ENCODE data around the gene FN1. TPM values are rescaled to one million over a fixed set of nuclear protein-coding genes. Genes with fewer than 3 reads are reported as not detected.
A peak's percentile ranks its signal among the peaks of the same experiment; 100 is the strongest.

FN1 gene
- total and polyA plus RNA-seq, 8 donors, result 42.0 to 861 (median 252) TPM

- Histone ChIP-seq H3K27me3 (no peaks in the 10 kb centered on the region), H3K9me3 (no peaks in the 10 kb centered on the region), H3K36me3 (peaks cover 0 to 55% (median 23%) of the 10 kb centered on the region in 4 donors), H3K4me3 (no peak overlapping the region), H3K4me1 (peaks cover 0 to 31% (median 8%) of the 10 kb centered on the region in 4 donors), H3K27ac (no peak overlapping the region)
- DNase-seq, result no peak
- intact Hi-C loops (cut with DNase I; ENCODE audit: low total_unique reads), result no loop called here
- 56 to 61% (median 59%) methylated on average over 3 of the region's 3 CpGs for WGBS, 5 donors
- TF ChIP-seq, protein P1, sequence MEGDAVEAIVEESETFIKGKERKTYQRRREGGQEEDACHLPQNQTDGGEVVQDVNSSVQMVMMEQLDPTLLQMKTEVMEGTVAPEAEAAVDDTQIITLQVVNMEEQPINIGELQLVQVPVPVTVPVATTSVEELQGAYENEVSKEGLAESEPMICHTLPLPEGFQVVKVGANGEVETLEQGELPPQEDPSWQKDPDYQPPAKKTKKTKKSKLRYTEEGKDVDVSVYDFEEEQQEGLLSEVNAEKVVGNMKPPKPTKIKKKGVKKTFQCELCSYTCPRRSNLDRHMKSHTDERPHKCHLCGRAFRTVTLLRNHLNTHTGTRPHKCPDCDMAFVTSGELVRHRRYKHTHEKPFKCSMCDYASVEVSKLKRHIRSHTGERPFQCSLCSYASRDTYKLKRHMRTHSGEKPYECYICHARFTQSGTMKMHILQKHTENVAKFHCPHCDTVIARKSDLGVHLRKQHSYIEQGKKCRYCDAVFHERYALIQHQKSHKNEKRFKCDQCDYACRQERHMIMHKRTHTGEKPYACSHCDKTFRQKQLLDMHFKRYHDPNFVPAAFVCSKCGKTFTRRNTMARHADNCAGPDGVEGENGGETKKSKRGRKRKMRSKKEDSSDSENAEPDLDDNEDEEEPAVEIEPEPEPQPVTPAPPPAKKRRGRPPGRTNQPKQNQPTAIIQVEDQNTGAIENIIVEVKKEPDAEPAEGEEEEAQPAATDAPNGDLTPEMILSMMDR (IDR thresholded peaks at IDR 0.05), result no peak
- TF ChIP-seq POLR2A (IDR thresholded peaks at IDR 0.05) (no peak), EP300 (IDR thresholded peaks at IDR 0.05) (no peak), POLR2AphosphoS5 (IDR thresholded peaks at IDR 0.05) (no peak)
Observed at GRCh38 chr2:215419113-215419512, 16.8 kb downstream of the FN1 start.

DNA sequence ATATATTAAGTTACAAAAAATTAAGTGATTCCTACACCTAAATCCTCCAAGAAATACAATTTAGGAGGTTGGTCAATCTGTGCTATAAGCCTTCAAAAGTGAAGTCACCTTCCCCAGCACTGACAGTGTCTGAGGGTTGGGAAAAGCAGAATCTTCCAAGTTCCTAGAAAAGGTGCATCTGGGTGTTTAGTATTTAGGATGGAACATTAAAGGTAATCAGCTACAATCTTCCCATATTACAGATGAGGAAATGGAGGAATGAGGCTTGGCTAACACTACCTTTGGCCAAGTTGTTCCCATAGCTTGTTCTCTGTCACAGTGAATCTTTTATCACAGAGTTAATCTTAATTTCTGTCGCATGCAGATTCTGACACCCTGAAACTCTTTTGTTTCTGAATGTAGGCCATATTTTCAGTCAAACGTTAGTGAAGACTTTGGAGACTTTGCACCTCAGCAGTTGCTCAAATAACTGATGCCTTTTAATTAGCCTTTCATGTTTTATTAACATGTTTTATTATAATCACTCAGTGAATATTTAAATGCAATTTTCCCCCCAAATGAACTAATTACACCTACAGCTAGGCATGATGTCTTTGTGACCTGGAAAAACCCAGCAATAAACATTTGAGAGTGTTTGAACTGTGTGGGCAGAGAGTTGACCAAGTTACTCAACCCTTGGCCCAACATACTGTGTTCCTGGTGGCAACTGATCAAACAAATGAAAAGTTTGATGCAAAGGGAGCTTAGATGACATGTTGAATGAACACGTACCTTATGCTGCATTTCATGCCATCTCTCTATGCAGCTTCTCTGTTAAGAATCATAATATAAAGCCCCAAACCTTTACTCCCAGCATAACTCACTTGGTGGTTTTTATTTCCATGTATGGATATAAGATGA, 17.6 kb downstream of the FN1 start:
- Histone ChIP-seq H3K9me3 (no peaks in the 10 kb centered on the region), H3K4me3 (no peak overlapping the region), H3K27me3 (no peaks in the 10 kb centered on the region), H3K36me3 (peaks cover 0 to 55% (median 21%) of the 10 kb centered on the region in 4 donors), H3K4me1 (peaks cover 0 to 31% (median 8%) of the 10 kb centered on the region in 4 donors), H3K27ac (no peak overlapping the region)
- TF ChIP-seq, protein P1 (IDR thresholded peaks at IDR 0.05), result no peak
- TF ChIP-seq POLR2A (IDR thresholded peaks at IDR 0.05), result no peak
- no peak for TF ChIP-seq EP300 (IDR thresholded peaks at IDR 0.05)
- TF ChIP-seq POLR2AphosphoS5 (IDR thresholded peaks at IDR 0.05), result no peak
- 61 to 71% (median 66%) methylated on average over 3 of the region's 3 CpGs for WGBS, 5 donors
- no peak for DNase-seq
- intact Hi-C loops (cut with DNase I; ENCODE audit: low total_unique reads), result no loop called here

DNA sequence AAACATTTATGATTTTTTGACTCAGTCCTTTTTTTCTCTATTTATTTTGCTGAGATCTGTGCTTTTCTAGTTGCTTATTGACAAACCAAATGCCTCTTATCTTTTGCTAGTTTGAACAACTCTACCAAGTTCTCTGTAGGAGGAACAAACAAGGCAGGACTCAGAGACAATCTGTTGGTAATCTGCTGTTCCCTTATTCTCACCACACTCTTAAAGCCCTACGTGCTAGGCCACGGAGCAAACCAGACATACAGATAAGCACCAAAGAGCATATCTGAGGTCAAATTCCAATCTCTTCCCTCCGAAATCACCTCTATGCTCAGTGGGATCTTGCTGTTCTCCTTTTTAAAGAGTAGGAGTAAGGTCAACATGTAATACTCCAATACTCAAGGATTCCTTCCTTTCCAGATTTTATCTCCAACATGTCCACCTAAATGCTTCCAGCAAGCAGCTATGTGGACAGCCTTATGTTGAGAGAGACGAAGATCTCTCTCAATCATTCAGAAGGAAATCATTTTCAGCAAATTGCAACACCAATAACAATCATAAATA, 18.4 kb downstream of the FN1 start:
- H3K27ac ChIP-seq, result peak overlapping the region in 1 of 5 donors; percentile 38
- no peaks in the 10 kb centered on the region for H3K27me3 ChIP-seq
- TF ChIP-seq EP300 (IDR thresholded peaks at IDR 0.05), result no peak
- intact Hi-C loops (cut with DNase I; ENCODE audit: low total_unique reads), result no loop called here
- WGBS, 5 donors, result 34 to 45% (median 41%) methylated on average over 4 of the region's 4 CpGs
- no peak for DNase-seq
- H3K36me3 ChIP-seq, result peaks cover 0 to 53% (median 20%) of the 10 kb centered on the region in 4 donors
- no peak overlapping the region for H3K4me3 ChIP-seq
- peaks cover 0 to 31% (median 8%) of the 10 kb centered on the region in 4 donors for H3K4me1 ChIP-seq
- H3K9me3 ChIP-seq, result no peaks in the 10 kb centered on the region

- no peak for DNase-seq
- Histone ChIP-seq H3K27ac (no peak overlapping the region), H3K9me3 (no peaks in the 10 kb centered on the region), H3K36me3 (peaks cover 0 to 49% (median 17%) of the 10 kb centered on the region in 4 donors), H3K4me3 (no peak overlapping the region), H3K27me3 (no peaks in the 10 kb centered on the region), H3K4me1 (peaks cover 0 to 26% (median 8%) of the 10 kb centered on the region in 4 donors)
- no peak for TF ChIP-seq POLR2AphosphoS5 (IDR thresholded peaks at IDR 0.05)
- TF ChIP-seq POLR2A (IDR thresholded peaks at IDR 0.05), result no peak
- TF ChIP-seq, protein P1 (IDR thresholded peaks at IDR 0.05), result no peak
- TF ChIP-seq EP300 (IDR thresholded peaks at IDR 0.05), result no peak
- intact Hi-C loops (cut with DNase I; ENCODE audit: low total_unique reads), result no loop called here
- WGBS, 5 donors, result 35 to 85% (median 73%) methylated on average over 2 of the region's 2 CpGs
Observed at GRCh38 chr2:215416656-215417055, 19.2 kb downstream of the FN1 start.

Data from stomach (tissue), 9 donors.